PC-9 (cell line): ENCODE measurements around the gene ABCA6.

Source experiments
- CTCF ChIP-seq: fragments of 200-600 bp; sonication (generic); conservative IDR thresholded peaks from 2 replicates; pipeline ENCODE4 v1.6.1; 2017; ENCODE audit warnings: mixed run types, antibody characterized with exemption, mild to moderate bottlenecking, moderate library complexity
- EZH2 ChIP-seq: fragments of 200-600 bp; sonication (generic); IDR thresholded peaks from 2 replicates; pipeline ENCODE4 v1.8.0; 2017; ENCODE audit warnings: antibody characterized with exemption, low read depth

- TF ChIP-seq CTCF (no peak), EZH2 (no peak)
Observed at GRCh38 chr17:69143151-69143550, 1.5 kb upstream of the ABCA6 start.
